IMR-90 (cell line): Measurements from ENCODE around the gene DTL. TPM values are rescaled to one million over a fixed set of nuclear protein-coding genes. Genes with fewer than 3 reads are reported as not detected.

Source experiments
- ATAC-seq: fragments of 200-7000 bp; cut with Tn5 transposase; 2 replicates; pipeline ENCODE4 v1.9.1; 2020; ENCODE audit warnings: low read depth, mild to moderate bottlenecking, moderate library complexity
- BruUV-seq: library from RNA; stranded (reverse); fragments of 400-500 nt; replicated peaks from 2 replicates; lab custom pipeline; 2021; lab: Mats Ljungman, UMichigan
- CTCF ChIA-PET: fragments of 300-600 bp; formaldehyde crosslinking; extraction: SDS; loops from one replicate; lab custom pipeline; 2021; ENCODE audit warnings: antibody characterized with exemption; lab: Yijun Ruan, JAX
- POLR2A ChIA-PET: fragments of 300-600 bp; sonication (Branson Sonifier 250); formaldehyde crosslinking; loops from one replicate; lab custom pipeline; 2022; ENCODE audit warnings: antibody characterized with exemption; ENCODE audit not compliant: unreplicated experiment; lab: Charles Lee
- DNase-seq: peaks from one replicate; pipeline ENCODE4 v3.0.0; 2013
- H2AFZ ChIP-seq: replicated peaks from 2 replicates; pipeline ENCODE3; 2013; ENCODE audit warnings: low read length, mild to moderate bottlenecking; ENCODE audit not compliant: poor library complexity
- H2AK5ac ChIP-seq: 2 replicates; pipeline ENCODE4 v1.6.1; 2013; ENCODE audit warnings: low read depth, low read length, inconsistent platforms
- H2AK9ac ChIP-seq: replicated peaks from 2 replicates; pipeline ENCODE3; 2013; ENCODE audit warnings: mild to moderate bottlenecking, low read depth, low read length, moderate library complexity; ENCODE audit not compliant: poor library complexity
- H2BK120ac ChIP-seq: 2 replicates; pipeline ENCODE4 v1.6.1; 2013; ENCODE audit warnings: low read depth, low read length, inconsistent platforms
- H2BK15ac ChIP-seq: 3 replicates; pipeline ENCODE4 v1.6.1; 2013; ENCODE audit warnings: low read depth, low read length, inconsistent platforms
- H2BK20ac ChIP-seq: 2 replicates; pipeline ENCODE4 v1.6.1; 2013; ENCODE audit warnings: low read depth, mild to moderate bottlenecking, inconsistent platforms, low read length, moderate library complexity
- H2BK5ac ChIP-seq: 2 replicates; pipeline ENCODE4 v1.6.1; 2013; ENCODE audit warnings: mild to moderate bottlenecking, low read depth, low read length, inconsistent platforms; ENCODE audit not compliant: poor library complexity, severe bottlenecking
- H3K14ac ChIP-seq: replicated peaks from 2 replicates; pipeline ENCODE4 v1.6.1; 2013; ENCODE audit warnings: low read depth, low read length, inconsistent platforms
- H3K18ac ChIP-seq: 2 replicates; pipeline ENCODE4 v1.6.1; 2013; ENCODE audit warnings: low read depth, low read length, control low read depth
- H3K23ac ChIP-seq: 2 replicates; pipeline ENCODE4 v1.6.1; 2013; ENCODE audit warnings: low read depth, low read length, inconsistent platforms
- H3K27ac ChIP-seq: 2 replicates; pipeline ENCODE4 v1.5.1; 2013; ENCODE audit warnings: mild to moderate bottlenecking, control low read depth, low read length; ENCODE audit not compliant: insufficient read depth
- H3K27me3 ChIP-seq: 2 replicates; pipeline ENCODE4 v1.6.1; 2013; ENCODE audit warnings: low read length; ENCODE audit not compliant: control insufficient read depth, insufficient read depth
- H3K36me3 ChIP-seq: 2 replicates; pipeline ENCODE4 v1.6.1; 2013; ENCODE audit warnings: low read length, mixed read lengths; ENCODE audit not compliant: control insufficient read depth, insufficient read depth
- H3K4ac ChIP-seq: 2 replicates; pipeline ENCODE4 v1.6.1; 2013; ENCODE audit warnings: low read depth, low read length, inconsistent platforms
- H3K4me1 ChIP-seq: 2 replicates; pipeline ENCODE4 v1.6.1; 2013; ENCODE audit warnings: low read length, mixed read lengths; ENCODE audit not compliant: control insufficient read depth, insufficient read depth
- H3K4me2 ChIP-seq: 2 replicates; pipeline ENCODE4 v1.6.1; 2013; ENCODE audit warnings: low read depth, mild to moderate bottlenecking, control low read depth, low read length, moderate library complexity
- H3K4me3 ChIP-seq: 2 replicates; pipeline ENCODE4 v1.5.1; 2013; ENCODE audit warnings: low read depth, mild to moderate bottlenecking, control low read depth, low read length, moderate library complexity; ENCODE audit not compliant: insufficient read depth
- H3K56ac ChIP-seq: 2 replicates; pipeline ENCODE4 v1.6.1; 2013; ENCODE audit warnings: low read length, inconsistent platforms; ENCODE audit not compliant: insufficient read depth; ENCODE audit errors: extremely low read depth
- H3K79me1 ChIP-seq, 2 experiments: 2 replicates each; pipeline ENCODE4 v1.6.1; 2013; ENCODE audit warnings: low read length in 2 of 2, inconsistent platforms in 1 of 2, low read depth in 1 of 2
- H3K9ac ChIP-seq: 2 replicates; pipeline ENCODE4 v1.6.1; 2013; ENCODE audit warnings: low read depth, low read length, control low read depth
- H3K9me1 ChIP-seq: 2 replicates; pipeline ENCODE4 v1.6.1; 2013; ENCODE audit warnings: low read length, inconsistent platforms; ENCODE audit not compliant: insufficient read depth
- H3K9me3 ChIP-seq: 2 replicates; pipeline ENCODE4 v1.6.1; 2013; ENCODE audit warnings: low read length; ENCODE audit not compliant: control insufficient read depth, insufficient read depth
- H4K20me1 ChIP-seq: 2 replicates; pipeline ENCODE4 v1.6.1; 2013; ENCODE audit warnings: low read length, inconsistent platforms; ENCODE audit not compliant: insufficient read depth
- H4K5ac ChIP-seq: 2 replicates; pipeline ENCODE4 v1.6.1; 2013; ENCODE audit warnings: mild to moderate bottlenecking, low read depth, low read length, control low read depth
- H4K8ac ChIP-seq, 2 experiments: 2 replicates each; pipeline ENCODE4 v1.6.1; 2013; ENCODE audit warnings: low read depth in 2 of 2, low read length in 2 of 2, control low read depth in 1 of 2, inconsistent platforms in 1 of 2
- H4K91ac ChIP-seq: 2 replicates; pipeline ENCODE4 v1.6.1; 2013; ENCODE audit warnings: low read depth, low read length, inconsistent platforms; ENCODE audit not compliant: insufficient read depth
- BHLHE40 ChIP-seq: fragments of 150-350 bp; IDR thresholded peaks from 2 replicates; pipeline ENCODE4 v1.6.1; 2016; ENCODE audit warnings: mild to moderate bottlenecking, low read depth, low read length
- CHD1 ChIP-seq: IDR thresholded peaks from 2 replicates; pipeline ENCODE4 v1.6.1; 2012; ENCODE audit warnings: low read depth, low read length, improper control_type of control experiment
- CTCF ChIP-seq: conservative IDR thresholded peaks from 2 replicates; pipeline ENCODE4 v1.5.1; 2012; ENCODE audit warnings: mild to moderate bottlenecking, low read depth, low read length, improper control_type of control experiment
- MAFK ChIP-seq: IDR thresholded peaks from 2 replicates; pipeline ENCODE4 v1.6.1; 2012; ENCODE audit warnings: low read depth, low read length, improper control_type of control experiment
- MAZ ChIP-seq: IDR thresholded peaks from 2 replicates; pipeline ENCODE4 v1.6.1; 2012; ENCODE audit warnings: low read depth, mild to moderate bottlenecking, low read length, improper control_type of control experiment, moderate library complexity, borderline replicate concordance
- NFE2L2 ChIP-seq: fragments of 150-350 bp; IDR thresholded peaks from 2 replicates; pipeline ENCODE4 v1.6.1; 2016; ENCODE audit warnings: low read depth, mild to moderate bottlenecking, low read length
- POLR2A ChIP-seq: IDR thresholded peaks from 2 replicates; pipeline ENCODE4 v1.6.1; 2012; ENCODE audit warnings: mild to moderate bottlenecking, low read depth, low read length
- RFX5 ChIP-seq: IDR thresholded peaks from 2 replicates; pipeline ENCODE4 v1.8.0; 2012; ENCODE audit warnings: low read depth, mild to moderate bottlenecking, low read length, moderate library complexity
- SMC3 ChIP-seq: fragments of 150-350 bp; IDR thresholded peaks from 2 replicates; pipeline ENCODE4 v1.6.1; 2016; ENCODE audit warnings: low read depth, mild to moderate bottlenecking, antibody characterized with exemption, low read length, moderate library complexity
- USF2 ChIP-seq: fragments of 150-350 bp; IDR thresholded peaks from 2 replicates; pipeline ENCODE4 v1.6.1; 2017; ENCODE audit warnings: mild to moderate bottlenecking, antibody characterized with exemption, low read length, low read depth
- WGBS, 2 experiments: methylation state at CpG; one replicate each; pipeline versions ENCODE4 v1.1.5 to v1.1.7; 2013; ENCODE audit warnings: missing lambda C conversion rate in 2 of 2; ENCODE audit not compliant: insufficient read length in 1 of 2; ENCODE audit errors: extremely low coverage in 2 of 2; 5-methylcytosine and 5-hydroxymethylcytosine counted together
- dilution Hi-C: fragments of 300-500 bp; cut with HindIII; formaldehyde crosslinking; loops from one replicate; pipeline ENCODE4 v1.14.3; 2018; ENCODE audit warnings: low sequenced_read_pairs; ENCODE audit not compliant: unreplicated experiment
- in situ Hi-C: fragments of 300-500 bp; cut with MboI; formaldehyde crosslinking; loops from 3 replicates; pipeline ENCODE4 v1.14.3; 2019; ENCODE audit warnings: low sequenced_read_pairs, inconsistent platforms, mixed read lengths
- intact Hi-C: fragments of 100-400 bp; cut with micrococcal nuclease; formaldehyde crosslinking; loops from 2 replicates; pipeline ENCODE4 v1.10.0; 2022
- polyA plus RNA-seq, 3 experiments: library from polyadenylated mRNA; depleted of rRNA; stranded (reverse); fragments of >200 nt; gene quantifications; 2 replicates each; pipeline ENCODE4 v1.2.3, GENCODE V29; 2012; ENCODE audit warnings: low replicate concordance in 1 of 3
- total RNA-seq: library from RNA; depleted of rRNA; stranded (reverse); fragments of >200 nt; gene quantifications from 2 replicates; pipeline ENCODE4 v1.2.3, GENCODE V29; 2012

Gene DTL
- total and polyA plus RNA-seq, 2 of the 4 experiments (the other 2 are of a cell fraction), result 11.8 to 19.9 TPM

- Histone ChIP-seq H3K23ac (no peak overlapping the region), H3K79me1 (peaks cover 0 to 4% of the 10 kb centered on the region in 2 experiments; a peak in 3 of 4 replicates), H3K18ac (no peak overlapping the region), H4K8ac (no peak overlapping the region), H4K91ac (no peak overlapping the region), H3K9me1 (no peaks in the 10 kb centered on the region), H3K9me3 (no peaks in the 10 kb centered on the region), H3K4me2 (no peak overlapping the region), H2AFZ (no peak overlapping the region), H2AK5ac (no peak overlapping the region), H2BK15ac (no peak overlapping the region), H3K14ac (no peak overlapping the region), H2AK9ac (no peak overlapping the region), H4K20me1 (no peaks in the 10 kb centered on the region), H3K4me3 (no peak overlapping the region), H4K5ac (no peak overlapping the region), H3K9ac (no peak overlapping the region), H3K56ac (no peak overlapping the region), H2BK120ac (no peak overlapping the region), H3K36me3 (no peaks in the 10 kb centered on the region; the same call in 1 of the 2 replicates), H2BK5ac (no peak overlapping the region), H3K27me3 (no peaks in the 10 kb centered on the region), H3K27ac (no peak overlapping the region), H3K4ac (no peak overlapping the region), H3K4me1 (no peaks in the 10 kb centered on the region), H2BK20ac (no peak overlapping the region)
- POLR2A ChIA-PET, result no interaction called here
- intact Hi-C loops, result no loop called here
- CTCF ChIA-PET, result interaction anchor here (1.2 kb wide), 1 partner anchor 12 kb away, joined by 4 read pairs; no protein-coding TSS in a partner anchor
- dilution Hi-C loops, result no loop called here
- in situ Hi-C loops, result no loop called here
- TF ChIP-seq CHD1, result no peak
- TF ChIP-seq SMC3, result no peak
- no peak for TF ChIP-seq USF2
- no peak for TF ChIP-seq NFE2L2
- no peak for TF ChIP-seq CTCF
- TF ChIP-seq MAZ, result no peak
- TF ChIP-seq BHLHE40, result no peak
- no peak for TF ChIP-seq MAFK
- TF ChIP-seq RFX5, result no peak
- TF ChIP-seq POLR2A, result no peak
- BruUV-seq, result no TSS peak
- ATAC-seq (no peak), DNase-seq (no peak)
- no CpG with 5 or more reads among the region's 2 CpGs for WGBS, 2 experiments
These were observed 47.3 kb downstream of the DTL start for GRCh38 chr1:212082765-212083406.
